Kidney (tissue), 14 donors: ENCODE results near the gene SH3PXD2B. TPM values are rescaled to one million over a fixed set of nuclear protein-coding genes. Genes with fewer than 3 reads are reported as not detected.

Experiments
- DNase-seq, 5 donors: peaks; one replicate each; pipeline ENCODE4 v3.0.0-alpha.2; 2013 to 2020
- FAIRE-seq: peaks from 2 replicates; lab custom pipeline; 2012; peaks lifted over from hg19 to GRCh38; lab: Jason Lieb, UNC
- H3K27ac ChIP-seq, 2 donors: one replicate each; pipeline ENCODE4 v1.7.0; 2013; ENCODE audit warnings: low read depth in 2 of 2, low read length in 2 of 2, inconsistent platforms in 1 of 2
- H3K27me3 ChIP-seq: one replicate; pipeline ENCODE4 v1.7.1; 2013; ENCODE audit warnings: low read length, inconsistent platforms; ENCODE audit not compliant: control insufficient read depth, insufficient read depth
- H3K36me3 ChIP-seq, 3 donors: one replicate each; pipeline versions ENCODE4 v1.7.0 to v1.7.1; 2013; ENCODE audit warnings: low read length in 3 of 3, control low read depth in 1 of 3, inconsistent platforms in 1 of 3; ENCODE audit not compliant: insufficient read depth in 3 of 3, control insufficient read depth in 2 of 3
- H3K4me1 ChIP-seq, 3 donors: one replicate each; pipeline versions ENCODE4 v1.7.0 to v1.7.1; 2013; ENCODE audit warnings: low read length in 3 of 3, inconsistent platforms in 1 of 3, low read depth in 1 of 3; ENCODE audit not compliant: control insufficient read depth in 2 of 3, insufficient read depth in 2 of 3
- H3K4me3 ChIP-seq, 3 donors: one replicate each; pipeline versions ENCODE4 v1.7.0 to v1.8.1; 2013; ENCODE audit warnings: low read length in 3 of 3, control low read depth in 1 of 3, inconsistent platforms in 1 of 3
- H3K9ac ChIP-seq, 3 donors: one replicate each; pipeline versions ENCODE4 v1.7.0 to v1.7.1; 2013; ENCODE audit warnings: low read length in 3 of 3, control low read depth in 1 of 3, inconsistent platforms in 1 of 3
- H3K9me3 ChIP-seq, 3 donors: one replicate each; pipeline versions ENCODE4 v1.7.0 to v1.7.1; 2013; ENCODE audit warnings: low read length in 3 of 3, control low read depth in 1 of 3, inconsistent platforms in 1 of 3; ENCODE audit not compliant: control insufficient read depth in 2 of 3, insufficient read depth in 1 of 3
- CTCF ChIP-seq: IDR thresholded peaks from 3 replicates; pipeline ENCODE4 v1.5.1; 2012; ENCODE audit warnings: mild to moderate bottlenecking, moderate library complexity, borderline replicate concordance; ENCODE audit not compliant: insufficient read depth; ENCODE audit errors: extremely low read depth
- intact Hi-C: fragments of 100-400 bp; cut with DNase I; formaldehyde crosslinking; loops from one replicate; pipeline ENCODE4 v1.11.1; 2022
- polyA plus RNA-seq: library from polyadenylated mRNA; stranded (reverse); fragments of 350-450 nt; fragmentation: Illumina TruSeq; extraction: RNeasy Lipid Tissue Mini Kit (QIAGEN cat#74804); gene quantifications from one replicate; pipeline ENCODE4 v1.2.3, GENCODE V29; 2014; ENCODE audit warnings: low read depth, low replicate concordance; ENCODE audit not compliant: insufficient read depth
- total RNA-seq: library from RNA; stranded (reverse); fragmentation: NEBNext Ultra II Directional; extraction: Animal tissue kit (Norgen Biotek cat#: 25700); gene quantifications from one replicate; pipeline ENCODE4 v1.2.1, GENCODE V29; 2021
- donor health status: control.
- donor health status: control.
- donor health status: control.
- donor health status: control.
- donor health status: control.
- donor health status: DM: yes; HTN: yes; CAD: no.
- donor health status: Normal renal cell carcinoma (clear cell type).

Gene SH3PXD2B
- total and polyA plus RNA-seq, 2 donors from 2014 or later, result 3.1 to 22.8 TPM

GRCh38 chr5:172417130-172417841 is 37.0 kb downstream of the SH3PXD2B start:
- Histone ChIP-seq H3K4me3 (no peak overlapping the region), H3K27me3 (no peaks in the 10 kb centered on the region), H3K9me3 (no peaks in the 10 kb centered on the region), H3K9ac (no peak overlapping the region), H3K36me3 (no peaks in the 10 kb centered on the region), H3K27ac (peak overlapping the region in 1 of 2 donors; percentile 51), H3K4me1 (peaks cover 0 to 12% (median 0%) of the 10 kb centered on the region in 3 donors)
- FAIRE-seq (no peak), DNase-seq (no peak)
- intact Hi-C loops, result no loop called here
- TF ChIP-seq CTCF, result no peak

GRCh38 chr5:172415362-172416275 is 38.7 kb downstream of the SH3PXD2B start:
- peaks cover 0 to 12% (median 0%) of the 10 kb centered on the region in 3 donors for H3K4me1 ChIP-seq
- TF ChIP-seq CTCF, result no peak
- H3K27me3 ChIP-seq, result no peaks in the 10 kb centered on the region
- no peak overlapping the region for H3K4me3 ChIP-seq
- intact Hi-C loops, result no loop called here
- no peak for FAIRE-seq
- DNase-seq, result no peak
- no peak overlapping the region for H3K9ac ChIP-seq
- no peaks in the 10 kb centered on the region for H3K9me3 ChIP-seq
- H3K36me3 ChIP-seq, result no peaks in the 10 kb centered on the region
- no peak overlapping the region for H3K27ac ChIP-seq

GRCh38 chr5:172414531-172415361 is 39.6 kb downstream of the SH3PXD2B start:
- H3K27me3 ChIP-seq, result no peaks in the 10 kb centered on the region
- no peaks in the 10 kb centered on the region for H3K9me3 ChIP-seq
- H3K4me1 ChIP-seq, result peaks cover 0 to 12% (median 0%) of the 10 kb centered on the region in 3 donors
- intact Hi-C loops, result no loop called here
- no peak overlapping the region for H3K4me3 ChIP-seq
- FAIRE-seq (no peak), DNase-seq (no peak)
- peaks cover 0 to 2% (median 0%) of the 10 kb centered on the region in 3 donors for H3K36me3 ChIP-seq
- H3K27ac ChIP-seq, result no peak overlapping the region
- no peak for TF ChIP-seq CTCF
- no peak overlapping the region for H3K9ac ChIP-seq
